SK-N-SH (cell line): ENCODE measurements around the gene ISM1. TPM values are rescaled to one million over a fixed set of nuclear protein-coding genes. Genes with fewer than 3 reads are reported as not detected.

Source experiments
- CTCF ChIA-PET: fragments of 300-600, 350-600 bp; formaldehyde crosslinking; extraction: SDS; loops from one replicate; lab custom pipeline; 2021; lab: Yijun Ruan, JAX
- POLR2A ChIA-PET: fragments of 350-600 bp; sonication (Branson Sonifier 250); formaldehyde crosslinking; extraction: SDS; loops from one replicate; lab custom pipeline; 2020; ENCODE audit warnings: antibody characterized with exemption, inconsistent platforms; lab: Yijun Ruan, JAX
- DNase-seq: peaks from one replicate; pipeline ENCODE4 v3.0.0; 2012
- H2AFZ ChIP-seq: fragments of 200-600 bp; sonication (generic); 2 replicates; pipeline ENCODE4 v1.8.1; 2016; ENCODE audit warnings: antibody characterized with exemption, mild to moderate bottlenecking, low read depth
- H3F3A ChIP-seq: fragments of 200-600 bp; sonication (generic); replicated peaks from 2 replicates; pipeline ENCODE3; 2016; ENCODE audit warnings: antibody characterized with exemption, mild to moderate bottlenecking; ENCODE audit not compliant: insufficient read depth
- H3K27ac ChIP-seq, 2 experiments: fragments of 200-500 bp in 1 of 2; fragments of 200-600 bp in 1 of 2; sonication (Bioruptor generic) in 1 of 2; sonication (generic), shearing (Covaris generic) in 1 of 2; 2 replicates each; pipeline versions ENCODE4 v1.5.1 to v1.6.1; 2014 to 2016; ENCODE audit warnings: low read depth in 2 of 2, inconsistent platforms in 1 of 2, low read length in 1 of 2, mild to moderate bottlenecking in 1 of 2, mixed read lengths in 1 of 2
- H3K27me3 ChIP-seq: fragments of 200-600 bp; sonication (generic), shearing (Covaris generic); 2 replicates; pipeline ENCODE4 v1.6.1; 2016; ENCODE audit warnings: mixed run types; ENCODE audit not compliant: insufficient read depth
- H3K36me3 ChIP-seq, 2 experiments: fragments of 200-500 bp in 1 of 2; fragments of 200-600 bp in 1 of 2; sonication (Bioruptor generic) in 1 of 2; sonication (generic) in 1 of 2; replicated peaks in 1 of 2; 2 replicates each; pipeline versions ENCODE3 to v1.5.1; 2014 to 2016; ENCODE audit warnings: low read length in 1 of 2, mild to moderate bottlenecking in 1 of 2; ENCODE audit not compliant: insufficient read depth in 2 of 2, control insufficient read depth in 1 of 2
- H3K4me1 ChIP-seq, 2 experiments: fragments of 200-500 bp in 1 of 2; fragments of 200-600 bp in 1 of 2; sonication (Bioruptor generic) in 1 of 2; sonication (generic), shearing (Covaris generic) in 1 of 2; 2 replicates each; pipeline versions ENCODE4 v1.5.1 to v1.6.1; 2014 to 2016; ENCODE audit warnings: low read depth in 1 of 2, low read length in 1 of 2, mixed run types in 1 of 2; ENCODE audit not compliant: insufficient read depth in 2 of 2, control insufficient read depth in 1 of 2
- H3K4me2 ChIP-seq: fragments of 200-600 bp; sonication (generic), shearing (Covaris generic); 2 replicates; pipeline ENCODE4 v1.6.1; 2017; ENCODE audit warnings: mixed run types
- H3K4me3 ChIP-seq, 2 experiments: fragments of 200-500 bp in 1 of 2; fragments of 200-600 bp in 1 of 2; sonication (Bioruptor generic) in 1 of 2; sonication (generic), shearing (Covaris generic) in 1 of 2; 2 replicates each; pipeline versions ENCODE4 v1.5.1 to v1.8.1; 2014 to 2016; ENCODE audit warnings: low read depth in 2 of 2, inconsistent platforms in 1 of 2, low read length in 1 of 2, mild to moderate bottlenecking in 1 of 2, mixed read lengths in 1 of 2, moderate library complexity in 1 of 2
- H3K79me2 ChIP-seq: fragments of 200-600 bp; sonication (generic); 2 replicates; pipeline ENCODE4 v1.8.1; 2017; ENCODE audit warnings: mild to moderate bottlenecking; ENCODE audit not compliant: insufficient read depth
- H3K9ac ChIP-seq: fragments of 200-600 bp; sonication (generic); 2 replicates; pipeline ENCODE4 v1.6.1; 2017; ENCODE audit warnings: mixed run types
- H3K9me2 ChIP-seq: fragments of 200-600 bp; sonication (generic); 2 replicates; pipeline ENCODE4 v1.6.1; 2017; ENCODE audit warnings: mixed run types
- H3K9me3 ChIP-seq: fragments of 200-600 bp; sonication (generic); 2 replicates; pipeline ENCODE4 v1.6.1; 2017; ENCODE audit warnings: mixed run types, mild to moderate bottlenecking, moderate library complexity
- H4K20me1 ChIP-seq: fragments of 200-600 bp; sonication (generic); 2 replicates; pipeline ENCODE4 v1.6.1; 2017; ENCODE audit warnings: mild to moderate bottlenecking, mixed run types; ENCODE audit not compliant: insufficient read depth
- CHD2 ChIP-seq: fragments of 150-350 bp; IDR thresholded peaks from 2 replicates; pipeline ENCODE4 v1.6.1; 2018; ENCODE audit warnings: low read length; ENCODE audit not compliant: partially characterized antibody
- EZH2phosphoT487 ChIP-seq: fragments of 200-600 bp; sonication (generic); IDR thresholded peaks from 2 replicates; pipeline ENCODE4 v1.6.1; 2017; ENCODE audit warnings: low read depth, mixed run types, mild to moderate bottlenecking, antibody characterized with exemption, moderate library complexity, borderline replicate concordance
- GABPA ChIP-seq: IDR thresholded peaks from 2 replicates; pipeline ENCODE4 v1.4.0; 2012; ENCODE audit warnings: low read depth, mild to moderate bottlenecking
- GATA2 ChIP-seq: sonication (generic); formaldehyde crosslinking; IDR thresholded peaks from 2 replicates; pipeline ENCODE4 v1.5.0; 2020; ENCODE audit warnings: mild to moderate bottlenecking, missing genetic modification reagents
- JUND ChIP-seq: IDR thresholded peaks from 2 replicates; pipeline ENCODE4 v1.4.0; 2012
- NFIC ChIP-seq: IDR thresholded peaks from 2 replicates; pipeline ENCODE4 v1.4.0; 2012; ENCODE audit warnings: borderline replicate concordance
- SMC3 ChIP-seq: IDR thresholded peaks from 2 replicates; pipeline ENCODE4 v1.6.1; 2012; ENCODE audit warnings: low read depth, low read length, improper control_type of control experiment
- YY1 ChIP-seq: IDR thresholded peaks from 2 replicates; pipeline ENCODE4 v1.4.0; 2012; ENCODE audit warnings: low read depth, mild to moderate bottlenecking
- WGBS: methylation state at CpG from one replicate; pipeline ENCODE4 v1.1.6; 2017; ENCODE audit warnings: low lambda C conversion rate; 5-methylcytosine and 5-hydroxymethylcytosine counted together
- polyA plus RNA-seq, 3 experiments: library from polyadenylated mRNA; depleted of rRNA; stranded (reverse); fragments of >200 nt; gene quantifications; 2 replicates each; pipeline ENCODE4 v1.2.3, GENCODE V29; 2012
- TF ChIP-seq, protein P1 (sequence below): fragments of 150-350 bp; IDR thresholded peaks from 2 replicates; pipeline ENCODE4 v1.6.1; 2017; ENCODE audit warnings: antibody characterized with exemption, low read length, low read depth, borderline replicate concordance
- TF ChIP-seq, protein P2 (sequence below): IDR thresholded peaks from 2 replicates; pipeline ENCODE4 v1.4.0; 2012; ENCODE audit warnings: low read depth, borderline replicate concordance
- TF ChIP-seq, protein P3 (sequence below): IDR thresholded peaks from 2 replicates; pipeline ENCODE4 v1.4.0; 2012; ENCODE audit warnings: low read depth, borderline replicate concordance
- TF ChIP-seq, protein P4 (sequence below): IDR thresholded peaks from 2 replicates; pipeline ENCODE4; 2012

ISM1 gene
- polyA plus RNA-seq, 1 of the 3 experiments (the other 2 are of a cell fraction) = not detected

DNA sequence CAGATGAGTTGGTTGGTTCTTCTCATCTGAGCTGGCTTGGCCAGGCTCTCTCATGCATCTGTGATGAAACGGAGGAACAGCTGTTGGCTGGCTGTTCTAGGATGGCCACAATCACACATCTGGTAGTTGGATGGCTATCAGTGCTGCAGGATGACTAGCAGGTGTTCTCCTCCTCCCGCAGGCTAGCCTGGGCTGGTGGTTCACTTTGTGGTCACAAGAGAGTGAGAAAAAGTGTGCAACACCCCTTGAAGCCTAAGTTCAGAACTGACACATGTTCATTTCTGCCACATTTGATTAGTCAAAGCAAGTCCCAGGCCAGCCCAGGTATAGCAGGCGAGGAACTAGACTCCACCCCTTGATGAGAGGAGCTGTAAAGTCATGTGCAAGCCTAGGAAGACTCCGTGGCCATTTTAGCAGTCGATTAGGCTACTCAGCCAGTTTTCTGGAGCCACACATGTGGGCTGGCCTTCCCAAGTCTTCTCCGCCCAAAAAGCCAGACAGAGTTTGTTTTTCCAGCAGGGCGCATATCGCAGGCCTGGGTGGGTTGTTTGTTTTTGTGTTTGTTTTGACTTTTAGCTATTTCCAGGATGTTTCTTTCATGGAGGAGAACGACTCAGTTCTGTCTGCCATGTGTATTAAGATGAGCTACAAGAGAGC is 120.8 kb downstream of the ISM1 start:
- TF ChIP-seq EZH2phosphoT487 (no peak), YY1 (no peak), GATA2 (CRISPR knock-in tag) (no peak), CHD2 (no peak), SMC3 (no peak), JUND (no peak), GABPA (no peak), NFIC (no peak)
- TF ChIP-seq, protein P1, sequence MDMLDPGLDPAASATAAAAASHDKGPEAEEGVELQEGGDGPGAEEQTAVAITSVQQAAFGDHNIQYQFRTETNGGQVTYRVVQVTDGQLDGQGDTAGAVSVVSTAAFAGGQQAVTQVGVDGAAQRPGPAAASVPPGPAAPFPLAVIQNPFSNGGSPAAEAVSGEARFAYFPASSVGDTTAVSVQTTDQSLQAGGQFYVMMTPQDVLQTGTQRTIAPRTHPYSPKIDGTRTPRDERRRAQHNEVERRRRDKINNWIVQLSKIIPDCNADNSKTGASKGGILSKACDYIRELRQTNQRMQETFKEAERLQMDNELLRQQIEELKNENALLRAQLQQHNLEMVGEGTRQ = no peak
- TF ChIP-seq, protein P2, sequence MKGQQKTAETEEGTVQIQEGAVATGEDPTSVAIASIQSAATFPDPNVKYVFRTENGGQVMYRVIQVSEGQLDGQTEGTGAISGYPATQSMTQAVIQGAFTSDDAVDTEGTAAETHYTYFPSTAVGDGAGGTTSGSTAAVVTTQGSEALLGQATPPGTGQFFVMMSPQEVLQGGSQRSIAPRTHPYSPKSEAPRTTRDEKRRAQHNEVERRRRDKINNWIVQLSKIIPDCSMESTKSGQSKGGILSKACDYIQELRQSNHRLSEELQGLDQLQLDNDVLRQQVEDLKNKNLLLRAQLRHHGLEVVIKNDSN = no peak
- TF ChIP-seq, protein P3, sequence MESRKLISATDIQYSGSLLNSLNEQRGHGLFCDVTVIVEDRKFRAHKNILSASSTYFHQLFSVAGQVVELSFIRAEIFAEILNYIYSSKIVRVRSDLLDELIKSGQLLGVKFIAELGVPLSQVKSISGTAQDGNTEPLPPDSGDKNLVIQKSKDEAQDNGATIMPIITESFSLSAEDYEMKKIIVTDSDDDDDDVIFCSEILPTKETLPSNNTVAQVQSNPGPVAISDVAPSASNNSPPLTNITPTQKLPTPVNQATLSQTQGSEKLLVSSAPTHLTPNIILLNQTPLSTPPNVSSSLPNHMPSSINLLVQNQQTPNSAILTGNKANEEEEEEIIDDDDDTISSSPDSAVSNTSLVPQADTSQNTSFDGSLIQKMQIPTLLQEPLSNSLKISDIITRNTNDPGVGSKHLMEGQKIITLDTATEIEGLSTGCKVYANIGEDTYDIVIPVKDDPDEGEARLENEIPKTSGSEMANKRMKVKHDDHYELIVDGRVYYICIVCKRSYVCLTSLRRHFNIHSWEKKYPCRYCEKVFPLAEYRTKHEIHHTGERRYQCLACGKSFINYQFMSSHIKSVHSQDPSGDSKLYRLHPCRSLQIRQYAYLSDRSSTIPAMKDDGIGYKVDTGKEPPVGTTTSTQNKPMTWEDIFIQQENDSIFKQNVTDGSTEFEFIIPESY = no peak
- TF ChIP-seq, protein P4, sequence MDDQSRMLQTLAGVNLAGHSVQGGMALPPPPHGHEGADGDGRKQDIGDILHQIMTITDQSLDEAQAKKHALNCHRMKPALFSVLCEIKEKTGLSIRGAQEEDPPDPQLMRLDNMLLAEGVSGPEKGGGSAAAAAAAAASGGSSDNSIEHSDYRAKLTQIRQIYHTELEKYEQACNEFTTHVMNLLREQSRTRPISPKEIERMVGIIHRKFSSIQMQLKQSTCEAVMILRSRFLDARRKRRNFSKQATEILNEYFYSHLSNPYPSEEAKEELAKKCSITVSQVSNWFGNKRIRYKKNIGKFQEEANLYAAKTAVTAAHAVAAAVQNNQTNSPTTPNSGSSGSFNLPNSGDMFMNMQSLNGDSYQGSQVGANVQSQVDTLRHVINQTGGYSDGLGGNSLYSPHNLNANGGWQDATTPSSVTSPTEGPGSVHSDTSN = no peak
- Histone ChIP-seq H3K36me3 (no peaks in the 10 kb centered on the region), H3K27me3 (no peaks in the 10 kb centered on the region), H3F3A (no peaks in the 10 kb centered on the region), H4K20me1 (no peaks in the 10 kb centered on the region), H3K9me3 (no peaks in the 10 kb centered on the region), H3K9me2 (no peaks in the 10 kb centered on the region), H3K4me1 (no peaks in the 10 kb centered on the region), H3K4me2 (no peak overlapping the region), H3K9ac (no peak overlapping the region), H3K79me2 (no peaks in the 10 kb centered on the region), H3K27ac (no peak overlapping the region), H2AFZ (no peak overlapping the region), H3K4me3 (no peak overlapping the region)
- 55% methylated on average over 8 of the region's 9 CpGs for WGBS
- DNase-seq = no peak
- ChIA-PET CTCF (interaction anchor here (2.6 kb wide), 1 partner anchor 204 kb away, joined by 8 read pairs; no protein-coding TSS in a partner anchor), POLR2A (no interaction called here)
